Trophoblast cell (in vitro differentiated cells and primary cell): Measurements from ENCODE around the gene F11.

Experiments
- DNase-seq, 2 donors: peaks; one replicate each; pipeline ENCODE4 v3.0.0-alpha.2; 2016
- H2AFZ ChIP-seq: 2 replicates; pipeline ENCODE4 v1.6.1; 2013; ENCODE audit warnings: low read length, moderate library complexity, mild to moderate bottlenecking; ENCODE audit not compliant: insufficient read depth, poor library complexity
- H2AK5ac ChIP-seq: 2 replicates; pipeline ENCODE4 v1.6.1; 2013; ENCODE audit warnings: mild to moderate bottlenecking, low read length
- H2BK120ac ChIP-seq: 2 replicates; pipeline ENCODE4 v1.6.1; 2013; ENCODE audit warnings: low read length, mild to moderate bottlenecking, moderate library complexity; ENCODE audit not compliant: insufficient read depth, poor library complexity
- H2BK12ac ChIP-seq: 2 replicates; pipeline ENCODE4 v1.6.1; 2013; ENCODE audit warnings: mild to moderate bottlenecking, low read length, moderate library complexity
- H2BK5ac ChIP-seq: 2 replicates; pipeline ENCODE4 v1.6.1; 2013; ENCODE audit warnings: low read length, low read depth, moderate library complexity, mild to moderate bottlenecking; ENCODE audit not compliant: poor library complexity
- H3K14ac ChIP-seq: 2 replicates; pipeline ENCODE4 v1.6.1; 2013; ENCODE audit warnings: mild to moderate bottlenecking, low read length
- H3K18ac ChIP-seq: 2 replicates; pipeline ENCODE4 v1.6.1; 2013; ENCODE audit warnings: mild to moderate bottlenecking, low read length
- H3K23ac ChIP-seq: 2 replicates; pipeline ENCODE4 v1.6.1; 2013; ENCODE audit warnings: low read length
- H3K27ac ChIP-seq: 2 replicates; pipeline ENCODE4 v1.5.1; 2013; ENCODE audit warnings: low read depth, mild to moderate bottlenecking, inconsistent platforms, low read length, moderate library complexity
- H3K27me3 ChIP-seq: 2 replicates; pipeline ENCODE4 v1.6.1; 2013; ENCODE audit warnings: inconsistent platforms, mild to moderate bottlenecking, low read length, moderate library complexity; ENCODE audit not compliant: insufficient read depth
- H3K36me3 ChIP-seq, 2 experiments: 1 replicate in 1 of 2; 2 replicates in 1 of 2; pipeline ENCODE4 v1.6.1; 2013; ENCODE audit warnings: low read length in 2 of 2, mild to moderate bottlenecking in 2 of 2, moderate library complexity in 1 of 2; ENCODE audit not compliant: insufficient read depth in 2 of 2, control insufficient read depth in 1 of 2
- H3K4ac ChIP-seq: 2 replicates; pipeline ENCODE4 v1.6.1; 2013; ENCODE audit warnings: low read depth, mild to moderate bottlenecking, low read length, moderate library complexity
- H3K4me1 ChIP-seq, 2 experiments: 1 replicate in 1 of 2; 2 replicates in 1 of 2; pipeline ENCODE4 v1.6.1; 2013; ENCODE audit warnings: low read length in 2 of 2, mild to moderate bottlenecking in 2 of 2, moderate library complexity in 1 of 2; ENCODE audit not compliant: insufficient read depth in 2 of 2, control insufficient read depth in 1 of 2
- H3K4me2 ChIP-seq: 2 replicates; pipeline ENCODE4 v1.6.1; 2013; ENCODE audit warnings: inconsistent platforms, mild to moderate bottlenecking, low read length, moderate library complexity
- H3K4me3 ChIP-seq: 2 replicates; pipeline ENCODE4 v1.5.1; 2013; ENCODE audit warnings: mild to moderate bottlenecking, low read depth, low read length, inconsistent platforms
- H3K79me1 ChIP-seq: one replicate; pipeline ENCODE4 v1.6.1; 2013; ENCODE audit warnings: low read length
- H3K79me2 ChIP-seq: 2 replicates; pipeline ENCODE4 v1.6.1; 2013; ENCODE audit warnings: low read length, mild to moderate bottlenecking; ENCODE audit not compliant: control insufficient read depth, insufficient read depth, poor library complexity
- H3K9ac ChIP-seq: 2 replicates; pipeline ENCODE4 v1.6.1; 2013; ENCODE audit warnings: mild to moderate bottlenecking, low read length
- H3K9me3 ChIP-seq: 2 replicates; pipeline ENCODE4 v1.6.1; 2013; ENCODE audit warnings: low read depth, mild to moderate bottlenecking, control low read depth, inconsistent platforms, low read length; ENCODE audit not compliant: insufficient read depth
- H4K12ac ChIP-seq: 2 replicates; pipeline ENCODE4 v1.6.1; 2013; ENCODE audit warnings: low read depth, mild to moderate bottlenecking, low read length, moderate library complexity
- H4K8ac ChIP-seq: 2 replicates; pipeline ENCODE4 v1.6.1; 2013; ENCODE audit warnings: low read depth, mild to moderate bottlenecking, low read length, moderate library complexity
- H4K91ac ChIP-seq: one replicate; pipeline ENCODE4 v1.6.1; 2013; ENCODE audit warnings: low read depth, mild to moderate bottlenecking, low read length, moderate library complexity
- WGBS: extraction: QIAGEN DNeasy Blood & Tissue Kit; methylation state at CpG from one replicate; pipeline ENCODE4 v1.1.7; 2013; ENCODE audit warnings: missing lambda C conversion rate; ENCODE audit not compliant: insufficient read length, insufficient coverage; ENCODE audit errors: extremely low coverage; 5-methylcytosine and 5-hydroxymethylcytosine counted together

Gene F11

GRCh38 chr4:186296481-186296880 is 30.5 kb downstream of the F11 start:
- no peak overlapping the region for H3K9ac ChIP-seq
- no peak overlapping the region for H3K4me2 ChIP-seq
- WGBS: no CpG with 5 or more reads among the region's 4 CpGs
- no peaks in the 10 kb centered on the region for H3K79me2 ChIP-seq
- no peak overlapping the region for H3K4ac ChIP-seq
- H3K18ac ChIP-seq: no peak overlapping the region
- H3K27ac ChIP-seq: no peak overlapping the region
- no peak overlapping the region for H3K4me3 ChIP-seq
- H2BK12ac ChIP-seq: no peak overlapping the region
- no peaks in the 10 kb centered on the region for H3K79me1 ChIP-seq
- no peak overlapping the region for H2AK5ac ChIP-seq
- H2BK5ac ChIP-seq: no peak overlapping the region
- no peak overlapping the region for H4K12ac ChIP-seq
- H3K9me3 ChIP-seq: no peaks in the 10 kb centered on the region
- no peak overlapping the region for H2BK120ac ChIP-seq
- H4K8ac ChIP-seq: no peak overlapping the region
- no peak overlapping the region for H4K91ac ChIP-seq
- no peaks in the 10 kb centered on the region for H3K27me3 ChIP-seq
- H3K23ac ChIP-seq: no peak overlapping the region
- no peak overlapping the region for H3K14ac ChIP-seq
- no peaks in the 10 kb centered on the region for H3K4me1 ChIP-seq
- no peak overlapping the region for H2AFZ ChIP-seq
- H3K36me3 ChIP-seq: no peaks in the 10 kb centered on the region
- no peak for DNase-seq

- no peak overlapping the region for H2AK5ac ChIP-seq
- H3K4me2 ChIP-seq: no peak overlapping the region
- no peaks in the 10 kb centered on the region for H3K9me3 ChIP-seq
- H3K79me1 ChIP-seq: no peaks in the 10 kb centered on the region
- no peaks in the 10 kb centered on the region for H3K36me3 ChIP-seq
- H4K8ac ChIP-seq: no peak overlapping the region
- no peak overlapping the region for H2BK12ac ChIP-seq
- H4K91ac ChIP-seq: no peak overlapping the region
- no peaks in the 10 kb centered on the region for H3K79me2 ChIP-seq
- H3K4ac ChIP-seq: no peak overlapping the region
- H3K9ac ChIP-seq: no peak overlapping the region
- no peak overlapping the region for H3K14ac ChIP-seq
- H3K18ac ChIP-seq: no peak overlapping the region
- no peak overlapping the region for H3K23ac ChIP-seq
- H4K12ac ChIP-seq: no peak overlapping the region
- DNase-seq: peak in 1 of 2 donors; percentile 79
- no CpG with 5 or more reads among the region's 21 CpGs for WGBS
- no peak overlapping the region for H2AFZ ChIP-seq
- H2BK5ac ChIP-seq: no peak overlapping the region
- H3K4me3 ChIP-seq: no peak overlapping the region
- H3K27me3 ChIP-seq: no peaks in the 10 kb centered on the region
- H3K4me1 ChIP-seq: no peaks in the 10 kb centered on the region
- H2BK120ac ChIP-seq: no peak overlapping the region
- H3K27ac ChIP-seq: no peak overlapping the region
These were observed 31.1 kb downstream of the F11 start for GRCh38 chr4:186297013-186297645.

GRCh38 chr4:186298031-186298647 is 32.1 kb downstream of the F11 start:
- Histone ChIP-seq H3K79me2 (no peaks in the 10 kb centered on the region), H3K14ac (no peak overlapping the region), H3K4me1 (no peaks in the 10 kb centered on the region), H3K23ac (no peak overlapping the region), H3K27me3 (no peaks in the 10 kb centered on the region), H2BK12ac (no peak overlapping the region), H3K27ac (no peak overlapping the region), H3K9ac (no peak overlapping the region), H3K4me3 (no peak overlapping the region), H4K91ac (no peak overlapping the region), H3K9me3 (no peaks in the 10 kb centered on the region), H4K8ac (no peak overlapping the region), H2BK5ac (no peak overlapping the region), H3K79me1 (no peaks in the 10 kb centered on the region), H2BK120ac (no peak overlapping the region), H3K36me3 (no peaks in the 10 kb centered on the region), H2AFZ (no peak overlapping the region), H3K4me2 (peak overlapping the region; percentile 44), H3K4ac (no peak overlapping the region), H2AK5ac (no peak overlapping the region), H3K18ac (no peak overlapping the region), H4K12ac (no peak overlapping the region)
- no peak for DNase-seq
- WGBS: no CpG with 5 or more reads among the region's 39 CpGs

- Histone ChIP-seq H2AFZ (no peak overlapping the region), H4K12ac (no peak overlapping the region), H3K4me1 (peaks cover 0 to 3% of the 10 kb centered on the region in 2 experiments), H3K23ac (no peak overlapping the region), H3K9ac (no peak overlapping the region), H3K18ac (no peak overlapping the region), H2BK12ac (no peak overlapping the region), H3K27ac (no peak overlapping the region), H3K14ac (no peak overlapping the region), H3K79me1 (no peaks in the 10 kb centered on the region), H4K8ac (no peak overlapping the region), H3K27me3 (no peaks in the 10 kb centered on the region), H2BK120ac (no peak overlapping the region), H2AK5ac (no peak overlapping the region), H2BK5ac (no peak overlapping the region), H3K4me3 (no peak overlapping the region), H3K79me2 (no peaks in the 10 kb centered on the region), H4K91ac (no peak overlapping the region), H3K4ac (no peak overlapping the region), H3K4me2 (no peak overlapping the region), H3K36me3 (no peaks in the 10 kb centered on the region), H3K9me3 (no peaks in the 10 kb centered on the region)
- no CpG with 5 or more reads among the region's 5 CpGs for WGBS
- no peak for DNase-seq
These were observed 33.3 kb downstream of the F11 start for GRCh38 chr4:186299291-186299690.
